MCF 10A (cell line): ENCODE results near the gene PSMB3. TPM values are rescaled to one million over a fixed set of nuclear protein-coding genes. Genes with fewer than 3 reads are reported as not detected.

ENCODE experiments used
- BruUV-seq: library from RNA; stranded (reverse); fragments of 400-500 nt; replicated peaks from 2 replicates; lab custom pipeline; 2021; lab: Mats Ljungman, UMichigan
- CTCF ChIA-PET: fragments of 300-600 bp; sonication (Branson Sonifier 250); formaldehyde crosslinking; extraction: SDS; loops from one replicate; lab custom pipeline; 2021; ENCODE audit warnings: antibody characterized with exemption, inconsistent platforms; lab: Yijun Ruan, JAX
- POLR2A ChIA-PET: fragments of 300-600, 350-650 bp; sonication (Branson Sonifier 250); formaldehyde crosslinking; extraction: SDS; loops from one replicate; lab custom pipeline; 2020; ENCODE audit warnings: antibody characterized with exemption, inconsistent platforms; lab: Yijun Ruan, JAX
- DNase-seq: peaks from one replicate; pipeline ENCODE4 v3.0.0-alpha.2; 2018; ENCODE audit not compliant: unreplicated experiment
- H3K27ac Mint-ChIP-seq: one replicate; pipeline ENCODE4 v1.8.0; 2022; ENCODE audit warnings: mild to moderate bottlenecking, low read depth, mixed read lengths; ENCODE audit not compliant: unreplicated experiment
- H3K27me3 Mint-ChIP-seq: one replicate; pipeline ENCODE4 v1.8.0; 2022; ENCODE audit warnings: mixed read lengths; ENCODE audit not compliant: insufficient read depth, unreplicated experiment
- H3K36me3 Mint-ChIP-seq: one replicate; pipeline ENCODE4 v1.8.0; 2022; ENCODE audit warnings: mild to moderate bottlenecking, moderate library complexity, mixed read lengths; ENCODE audit not compliant: insufficient read depth, unreplicated experiment
- H3K4me1 Mint-ChIP-seq: one replicate; pipeline ENCODE4 v1.8.0; 2022; ENCODE audit warnings: mixed read lengths; ENCODE audit not compliant: insufficient read depth, unreplicated experiment
- H3K4me3 Mint-ChIP-seq: one replicate; pipeline ENCODE4 v1.8.0; 2022; ENCODE audit warnings: mild to moderate bottlenecking, moderate library complexity, mixed read lengths; ENCODE audit not compliant: unreplicated experiment
- H3K9me3 Mint-ChIP-seq: one replicate; pipeline ENCODE4 v1.8.0; 2022; ENCODE audit warnings: mixed read lengths; ENCODE audit not compliant: unreplicated experiment
- CTCF ChIP-seq: fragments of 200-600 bp; IDR thresholded peaks from one replicate; pipeline ENCODE4 v1.8.0; 2022; ENCODE audit warnings: antibody characterized with exemption, mild to moderate bottlenecking; ENCODE audit not compliant: unreplicated experiment
- intact Hi-C: fragments of 100-400 bp; cut with micrococcal nuclease; formaldehyde crosslinking; loops from 2 replicates; pipeline ENCODE4 v1.14.1; 2022
- total RNA-seq: library from RNA; stranded (reverse); gene quantifications from 2 replicates; pipeline ENCODE4 v1.2.3, GENCODE V29; 2022

PSMB3 gene
- total RNA-seq, 1 experiment from 2014 or later: 145 TPM

- peaks cover 46% of the 10 kb centered on the region for H3K36me3 Mint-ChIP-seq
- ChIA-PET POLR2A (no interaction called here), CTCF (no interaction called here)
- TF ChIP-seq CTCF: no peak
- no peaks in the 10 kb centered on the region for H3K27me3 Mint-ChIP-seq
- no peak for DNase-seq
- BruUV-seq: no TSS peak
- no peak overlapping the region for H3K27ac Mint-ChIP-seq
- H3K4me1 Mint-ChIP-seq: no peaks in the 10 kb centered on the region
- intact Hi-C loops: no loop called here
- H3K9me3 Mint-ChIP-seq: no peaks in the 10 kb centered on the region
- no peak overlapping the region for H3K4me3 Mint-ChIP-seq
These were observed 39.9 kb upstream of the PSMB3 start for GRCh38 chr17:38712593-38712992.

- Mint-ChIP-seq H3K27me3 (no peaks in the 10 kb centered on the region), H3K4me1 (no peaks in the 10 kb centered on the region), H3K9me3 (no peaks in the 10 kb centered on the region), H3K36me3 (peaks cover 46% of the 10 kb centered on the region), H3K4me3 (no peak overlapping the region), H3K27ac (no peak overlapping the region)
- ChIA-PET POLR2A (no interaction called here), CTCF (interaction anchor here (0.5 kb wide), 1 partner anchor 150 kb away, joined by 3 read pairs; no protein-coding TSS in a partner anchor)
- no peak for TF ChIP-seq CTCF
- no peak for DNase-seq
- intact Hi-C loops: no loop called here
- BruUV-seq: no TSS peak
These were observed 39.0 kb upstream of the PSMB3 start for GRCh38 chr17:38713456-38714075.

- TF ChIP-seq CTCF: no peak
- Mint-ChIP-seq H3K9me3 (no peaks in the 10 kb centered on the region), H3K36me3 (peaks cover 39% of the 10 kb centered on the region), H3K27ac (no peak overlapping the region), H3K4me1 (no peaks in the 10 kb centered on the region), H3K4me3 (no peak overlapping the region), H3K27me3 (no peaks in the 10 kb centered on the region)
- no TSS peak for BruUV-seq
- intact Hi-C loops: no loop called here
- ChIA-PET CTCF (interaction anchor here (0.6 to 1.1 kb wide), 3 partner anchors 13 to 338 kb away, joined by 3 read pairs; no protein-coding TSS in a partner anchor), POLR2A (interaction anchor here (0.5 to 1.6 kb wide), 4 partner anchors 9 to 138 kb away, joined by 3 to 5 read pairs (median 3); partner anchors contain the start of genes MLLT6 and RPL23)
- DNase-seq: no peak
These were observed 37.2 kb upstream of the PSMB3 start for GRCh38 chr17:38715216-38715943.

- Mint-ChIP-seq H3K9me3 (no peaks in the 10 kb centered on the region), H3K27me3 (no peaks in the 10 kb centered on the region), H3K4me3 (no peak overlapping the region), H3K36me3 (peaks cover 28% of the 10 kb centered on the region), H3K27ac (no peak overlapping the region), H3K4me1 (no peaks in the 10 kb centered on the region)
- TF ChIP-seq CTCF: no peak
- intact Hi-C loops: no loop called here
- ChIA-PET CTCF (interaction anchor here (1.7 kb wide), 1 partner anchor 19 kb away, joined by 8 read pairs; no protein-coding TSS in a partner anchor), POLR2A (interaction anchor here (0.5 to 1.6 kb wide), 3 partner anchors 11 to 13 kb away, joined by 3 to 5 read pairs (median 3); no protein-coding TSS in a partner anchor)
- no peak for DNase-seq
- BruUV-seq: no TSS peak
These were observed 36.1 kb upstream of the PSMB3 start for GRCh38 chr17:38716368-38717005.
